Stimulated activated CD8-positive, alpha-beta memory T cell treated with anti-CD3 and anti-CD28 coated beads, Interleukin-7, amount 100 ng/mL, for 24 hours (primary cell): ENCODE results near the gene LHX6.

ENCODE experiments used
- DNase-seq: peaks from one replicate; pipeline ENCODE4 v3.0.0-alpha.2; 2020; ENCODE audit warnings: low read depth

LHX6 gene

GRCh38 chr9:122191584-122191983, 37.2 kb downstream of the LHX6 start:
- no peak for DNase-seq

- no peak for DNase-seq
These were observed 38.0 kb downstream of the LHX6 start for GRCh38 chr9:122190597-122191381.

GRCh38 chr9:122188369-122188768, 40.4 kb downstream of the LHX6 start:
- no peak for DNase-seq

- no peak for DNase-seq
These were observed 41.8 kb downstream of the LHX6 start for GRCh38 chr9:122186777-122187470.

GRCh38 chr9:122186301-122186700, 42.5 kb downstream of the LHX6 start:
- no peak for DNase-seq

GRCh38 chr9:122184551-122184950, 44.2 kb downstream of the LHX6 start:
- no peak for DNase-seq

GRCh38 chr9:122183501-122183900, 45.3 kb downstream of the LHX6 start:
- no peak for DNase-seq

GRCh38 chr9:122180633-122181032, 48.1 kb downstream of the LHX6 start:
- no peak for DNase-seq

GRCh38 chr9:122179690-122180074, 49.1 kb downstream of the LHX6 start:
- no peak for DNase-seq

GRCh38 chr9:122179054-122179689, 49.6 kb downstream of the LHX6 start:
- DNase-seq: no peak

GRCh38 chr9:122176916-122177315, 51.8 kb downstream of the LHX6 start:
- no peak for DNase-seq

- DNase-seq: no peak
These were observed 55.1 kb downstream of the LHX6 start for GRCh38 chr9:122173670-122174069.

- DNase-seq: no peak
These were observed 56.6 kb downstream of the LHX6 start for GRCh38 chr9:122172131-122172530.

- DNase-seq: no peak
These were observed 60.4 kb downstream of the LHX6 start for GRCh38 chr9:122168356-122168755.

GRCh38 chr9:122164286-122164685, 64.5 kb downstream of the LHX6 start:
- no peak for DNase-seq

- DNase-seq: no peak
These were observed 66.3 kb downstream of the LHX6 start for GRCh38 chr9:122162415-122162814.

- no peak for DNase-seq
These were observed 68.9 kb downstream of the LHX6 start for GRCh38 chr9:122159925-122160246.

GRCh38 chr9:122159026-122159924, 69.5 kb downstream of the LHX6 start, which contains the start of the genes MORN5 and NDUFA8:
MORN5 (plus strand) TSS chr9:122159908; CDS start chr9:122159973, 65 bp downstream.
NDUFA8 (minus strand) TSS chr9:122159779; CDS start chr9:122159677, 102 bp downstream.
- DNase-seq: peak; percentile 91

- DNase-seq: no peak
These were observed 70.6 kb downstream of the LHX6 start for GRCh38 chr9:122158202-122158601.

- no peak for DNase-seq
These were observed 73.0 kb downstream of the LHX6 start for GRCh38 chr9:122155796-122156195.
